HG03135 (cell line): ENCODE data around the gene WDHD1.
"Not testable (repeated sequence)": the region's sequence is repeated elsewhere in the genome, so short reads cannot be mapped to it uniquely, and the experiment has no call there.

Experiments
- ATAC-seq: cut with Tn5 transposase; IDR thresholded peaks from one replicate; pipeline ENCODE4 v1.9.1; 2021; ENCODE audit warnings: mild to moderate bottlenecking, moderate library complexity; ENCODE audit not compliant: unreplicated experiment

Gene WDHD1

DNA sequence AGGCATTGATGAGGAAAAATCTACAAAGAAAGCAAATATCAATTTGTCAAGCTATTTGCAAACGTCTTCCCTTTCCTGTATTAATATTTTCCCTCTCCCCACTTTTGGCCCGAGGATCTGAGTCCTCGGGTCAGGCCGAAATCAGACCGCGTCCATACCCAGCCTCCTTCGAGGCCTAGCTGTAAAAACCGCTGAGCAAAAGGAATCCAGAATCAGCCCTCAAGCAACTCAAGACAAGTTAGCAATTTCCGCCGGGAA is 24.2 kb upstream of the WDHD1 start:
- ATAC-seq, result peak; percentile 32

DNA sequence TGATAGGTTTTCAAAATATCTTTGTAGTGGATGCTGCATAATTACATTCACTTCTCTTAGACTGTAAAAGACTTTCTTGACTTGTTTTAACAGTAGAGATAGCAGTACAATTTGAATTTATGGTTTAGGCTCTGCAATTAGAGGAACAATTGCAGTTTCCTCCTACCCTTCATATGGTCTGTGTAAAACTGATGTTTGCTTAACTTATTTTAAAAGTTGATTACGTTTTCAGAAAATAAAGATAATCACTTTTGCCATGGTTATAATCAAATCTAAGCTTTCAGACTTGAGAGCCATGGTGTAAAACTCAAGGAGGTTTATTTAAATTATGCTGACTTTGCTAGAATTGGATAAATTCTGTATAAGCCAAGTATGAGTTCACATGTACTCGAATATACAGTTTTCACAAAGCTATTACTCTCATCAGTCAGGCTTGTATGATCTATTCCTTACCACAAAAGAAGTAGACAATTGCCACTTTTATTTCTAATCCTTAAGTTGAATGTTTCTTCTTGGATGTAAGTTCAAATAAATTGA is 22.1 kb upstream of the WDHD1 start:
- no peak for ATAC-seq

DNA sequence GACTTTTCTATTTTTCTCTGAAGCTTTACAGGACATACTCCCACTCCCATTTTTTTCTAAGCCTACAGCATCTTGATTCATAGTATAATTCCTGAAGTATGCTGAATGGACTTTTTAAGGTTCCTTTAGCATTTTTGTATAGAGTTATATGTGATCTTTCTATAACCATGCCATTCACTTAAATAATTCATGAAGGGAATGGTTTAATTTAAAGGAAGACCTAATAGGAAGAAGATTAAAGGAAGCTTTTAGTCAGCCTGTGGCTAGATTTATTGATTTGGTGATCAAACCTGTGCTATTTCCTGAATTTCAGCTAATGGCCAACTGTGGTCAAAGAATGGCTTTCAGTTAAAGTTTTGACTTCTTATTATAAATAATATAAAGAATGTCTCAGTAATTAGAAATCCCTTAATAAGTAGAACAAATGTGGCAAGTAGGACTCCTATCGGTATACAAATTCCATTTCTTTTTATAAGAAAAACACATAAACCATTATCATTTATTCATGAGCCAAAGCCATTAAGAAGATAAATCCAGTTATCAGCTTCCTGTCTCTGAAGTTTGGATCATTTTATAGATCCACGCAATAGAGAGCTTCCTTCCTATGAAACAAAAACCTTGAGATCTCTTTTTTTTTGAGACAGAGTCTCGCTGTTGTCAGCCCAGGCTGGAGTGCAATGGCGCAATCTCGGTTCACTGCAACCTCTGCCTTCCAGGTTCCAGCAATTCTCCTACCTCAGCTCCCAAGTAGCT is 20.6 kb upstream of the WDHD1 start:
- ATAC-seq, result no peak

DNA sequence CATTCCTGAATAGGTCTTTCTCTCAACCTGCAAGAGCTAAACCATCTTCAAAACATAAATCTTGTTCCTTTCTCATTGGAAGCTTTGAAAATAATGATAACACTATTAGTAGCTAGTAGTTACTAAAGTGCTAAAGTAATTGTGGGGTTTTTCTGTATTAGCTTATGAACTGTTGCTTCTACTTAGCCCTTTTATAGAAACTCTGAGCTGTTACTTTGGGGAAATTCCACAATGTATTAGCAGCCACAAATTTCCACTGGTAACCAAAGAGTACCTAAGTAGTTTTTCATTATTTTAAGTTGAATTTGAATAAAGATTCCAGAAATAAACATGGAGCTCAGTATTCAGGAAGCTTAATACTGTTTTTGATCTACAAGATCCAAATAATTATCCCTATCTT is 18.2 kb upstream of the WDHD1 start:
- no peak for ATAC-seq

DNA sequence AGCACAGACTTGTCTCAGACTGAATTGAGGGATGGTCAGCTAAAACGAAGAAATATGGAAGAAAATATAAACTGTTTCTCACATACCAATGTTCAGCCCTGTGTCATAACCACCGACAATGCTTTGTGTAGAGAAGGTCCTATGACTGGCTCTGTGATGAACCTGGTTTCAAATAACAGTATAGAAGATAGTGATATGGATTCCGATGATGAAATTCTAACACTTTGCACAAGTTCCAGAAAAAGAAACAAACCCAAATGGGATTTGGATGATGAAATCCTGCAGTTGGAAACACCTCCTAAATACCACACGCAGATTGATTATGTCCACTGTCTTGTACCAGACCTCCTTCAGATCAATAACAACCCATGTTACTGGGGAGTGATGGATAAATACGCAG is 16.6 kb upstream of the WDHD1 start:
- no peak for ATAC-seq

DNA sequence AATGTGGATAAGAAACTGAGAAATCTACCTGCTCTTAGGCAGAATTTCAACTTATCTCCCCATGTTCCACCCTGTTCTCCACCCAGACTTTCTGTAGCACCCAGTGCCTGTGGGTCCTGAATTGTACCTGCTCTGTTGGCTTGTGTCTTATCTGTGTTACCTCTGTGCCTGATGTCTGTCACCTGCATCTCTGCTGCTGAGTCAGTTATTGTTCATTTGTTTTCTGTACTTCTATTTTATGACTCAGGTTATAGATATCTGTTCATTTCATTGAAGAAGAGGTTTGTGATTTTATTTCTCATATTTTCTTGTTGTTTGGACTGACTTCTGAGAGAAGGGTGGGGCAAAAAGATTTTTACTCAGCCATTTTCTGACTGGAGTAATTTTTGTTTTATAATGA is 11.8 kb upstream of the WDHD1 start:
- no peak for ATAC-seq

DNA sequence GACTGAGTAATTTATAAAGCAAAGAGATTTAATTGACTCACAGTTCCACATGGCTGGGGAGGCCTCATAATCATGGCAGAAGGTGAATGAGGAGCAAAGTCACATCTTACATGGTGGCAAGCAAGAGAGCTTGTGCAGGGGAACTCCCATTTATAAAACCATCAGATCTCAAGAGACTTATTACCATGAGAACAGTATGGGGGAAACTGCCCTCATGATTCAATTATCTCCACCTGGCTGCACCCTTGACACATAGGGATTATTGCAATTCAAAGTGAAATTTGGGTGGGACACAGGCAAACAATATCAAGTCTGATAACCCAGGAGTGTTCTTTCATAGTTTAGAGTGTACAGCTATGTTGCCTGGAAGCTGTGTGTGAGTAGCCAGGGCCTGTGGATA is 11.1 kb upstream of the WDHD1 start:
- not testable (repeated sequence) for ATAC-seq

DNA sequence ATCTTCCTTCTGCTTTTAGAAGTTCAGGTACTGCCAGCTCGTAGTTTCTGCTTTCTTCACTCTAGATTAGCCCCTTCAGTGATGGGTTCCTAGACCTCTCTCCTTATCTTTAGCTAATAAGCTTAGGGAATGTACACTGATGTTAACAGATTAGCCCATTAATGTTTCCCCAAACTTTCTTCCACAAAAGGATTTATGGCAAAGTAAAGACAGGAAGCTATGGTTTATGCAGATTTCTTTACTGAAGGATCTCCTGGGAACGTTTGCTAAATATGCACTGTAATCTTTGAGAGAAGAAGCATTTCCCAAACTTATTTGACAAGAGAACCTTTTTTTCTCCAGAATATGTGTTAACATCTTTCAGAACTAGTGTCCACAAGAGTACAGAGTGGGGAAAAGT is 4.3 kb upstream of the WDHD1 start:
- ATAC-seq, result no peak

DNA sequence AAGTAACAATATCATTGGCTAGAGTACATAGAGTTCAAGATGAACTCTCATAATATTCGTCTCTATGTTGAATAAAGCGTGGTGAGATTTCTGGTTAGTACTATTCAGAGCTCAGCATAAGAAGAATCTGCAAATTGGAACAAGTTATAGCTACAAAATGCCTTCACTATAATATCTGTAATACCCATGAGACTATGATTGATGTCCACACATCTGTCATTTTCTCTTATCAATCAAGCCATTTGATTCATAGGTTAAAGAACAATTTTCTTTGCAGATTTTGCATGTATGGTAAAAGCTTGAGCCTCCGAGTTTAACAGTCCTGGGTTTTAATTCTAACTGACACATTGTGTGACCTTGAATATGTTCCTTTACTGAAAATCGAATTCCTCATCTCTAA is 1.6 kb upstream of the WDHD1 start:
- ATAC-seq, result no peak

DNA sequence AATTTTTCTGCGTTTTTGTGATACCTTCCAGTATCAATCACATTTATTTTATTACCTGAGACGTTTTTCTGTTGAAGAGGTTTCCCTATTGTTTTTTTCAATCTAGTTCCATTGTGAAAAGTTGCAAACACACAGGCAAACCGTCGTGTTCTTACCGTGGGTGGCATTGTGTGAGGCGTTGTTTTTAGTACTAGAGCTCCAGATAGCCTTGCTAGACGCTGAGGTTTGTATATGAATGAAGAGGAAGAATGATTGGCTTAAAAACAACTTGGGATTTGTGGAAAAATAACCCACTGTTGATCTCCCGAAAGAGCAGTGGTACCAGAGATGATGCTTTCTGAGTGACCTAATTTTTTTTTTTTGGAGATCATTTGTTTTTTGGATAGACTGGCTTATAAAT is 1.2 kb upstream of the WDHD1 start:
- no peak for ATAC-seq

DNA sequence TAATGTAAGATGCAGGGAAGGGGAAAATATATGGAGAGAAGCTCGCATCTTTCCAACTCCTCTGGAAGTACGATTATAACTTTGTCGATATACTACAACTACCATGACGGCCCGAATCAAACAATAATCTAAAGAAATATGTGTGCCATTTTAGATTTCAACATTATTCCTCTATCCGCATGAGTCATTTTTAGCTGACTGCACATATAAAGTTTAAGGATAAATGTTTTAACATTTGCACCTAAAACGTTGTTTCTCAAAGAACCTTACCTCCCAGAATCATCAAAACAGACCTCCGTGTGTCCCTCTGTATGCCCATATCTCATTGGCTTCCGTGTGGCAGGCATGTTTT is 482 bp downstream of the WDHD1 start:
- ATAC-seq, result no peak

DNA sequence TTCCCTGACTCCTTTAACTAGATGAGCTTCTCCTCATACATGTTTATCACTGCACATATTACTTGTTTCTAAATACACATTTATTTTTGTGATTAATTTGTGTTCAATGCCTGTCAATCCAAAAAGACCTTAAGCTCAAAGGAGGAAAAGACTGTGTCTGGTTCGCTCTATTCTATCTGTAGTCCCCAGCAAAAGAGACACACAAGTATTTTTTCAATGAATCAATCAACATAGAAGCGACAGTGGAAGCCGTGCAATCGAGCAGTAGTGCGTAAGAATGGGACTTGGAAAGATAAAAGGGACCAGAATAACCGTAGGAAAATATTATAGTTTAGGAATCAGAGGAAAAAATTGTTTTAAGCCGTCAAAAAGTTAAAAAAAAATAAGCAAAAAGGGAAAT is 951 bp downstream of the WDHD1 start:
- ATAC-seq, result no peak

DNA sequence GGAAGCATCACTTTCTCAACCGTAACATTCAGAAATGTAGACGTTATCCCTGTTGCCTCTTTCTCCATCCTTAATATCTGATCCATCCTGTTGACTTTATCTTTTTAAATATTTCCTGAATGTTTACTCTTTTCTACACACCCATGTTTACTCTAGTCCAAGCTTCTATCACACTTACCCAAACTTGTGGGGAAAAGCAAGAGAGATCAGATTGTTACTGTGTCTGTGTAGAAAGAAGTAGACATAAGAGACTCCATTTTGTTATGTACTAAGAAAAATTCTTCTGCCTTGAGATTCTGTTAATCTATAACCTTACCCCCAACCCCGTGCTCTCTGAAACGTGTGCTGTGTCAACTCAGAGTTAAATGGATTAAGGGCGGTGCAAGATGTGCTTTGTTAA is 2.5 kb downstream of the WDHD1 start:
- ATAC-seq, result not testable (repeated sequence)

DNA sequence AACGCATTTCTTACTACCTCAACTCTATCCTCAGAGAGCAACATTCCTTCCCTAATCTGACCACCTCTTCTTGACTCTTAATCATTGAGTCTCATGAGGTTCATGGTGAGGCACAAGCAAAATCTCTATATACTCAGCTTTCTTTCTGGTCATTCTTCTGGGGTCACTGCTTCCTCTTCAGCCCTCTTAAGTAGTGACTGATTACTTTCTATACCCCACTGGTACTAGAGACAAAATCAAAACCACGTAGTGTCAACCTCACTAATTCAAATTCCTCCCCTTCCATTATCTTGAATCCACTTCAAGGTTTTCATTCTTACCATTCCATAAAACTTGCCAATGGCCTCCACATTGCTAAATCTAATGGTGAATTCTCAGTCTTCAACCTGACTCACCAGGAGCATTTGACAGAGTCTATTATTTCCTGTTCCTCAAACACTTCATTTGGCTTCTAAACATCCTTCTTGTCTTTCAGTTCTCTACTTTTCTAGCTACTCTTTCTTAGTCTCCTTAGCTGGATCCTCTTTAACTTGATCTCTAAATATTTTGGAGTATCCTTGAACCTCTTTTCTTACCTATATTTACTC is 6.8 kb downstream of the WDHD1 start:
- ATAC-seq, result no peak

DNA sequence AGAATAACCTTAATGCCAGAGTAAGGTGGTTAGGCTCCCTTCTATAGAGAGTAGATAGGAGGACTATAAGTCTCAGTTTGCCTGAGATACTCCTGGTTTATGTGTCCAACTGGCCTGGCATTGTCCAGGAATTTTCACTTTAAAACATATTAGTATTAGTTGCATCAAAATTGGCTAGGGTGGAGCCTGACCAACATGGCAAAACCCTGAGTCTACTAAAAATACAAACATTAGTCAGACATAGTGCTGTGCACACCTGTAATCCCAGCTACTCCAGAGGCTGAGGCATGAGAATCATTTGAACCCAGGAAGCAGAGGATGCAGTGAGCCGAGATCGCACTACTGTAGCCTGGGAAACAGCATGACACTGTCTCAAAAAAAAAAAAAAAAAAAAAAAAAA is 11.9 kb downstream of the WDHD1 start:
- ATAC-seq, result no peak

DNA sequence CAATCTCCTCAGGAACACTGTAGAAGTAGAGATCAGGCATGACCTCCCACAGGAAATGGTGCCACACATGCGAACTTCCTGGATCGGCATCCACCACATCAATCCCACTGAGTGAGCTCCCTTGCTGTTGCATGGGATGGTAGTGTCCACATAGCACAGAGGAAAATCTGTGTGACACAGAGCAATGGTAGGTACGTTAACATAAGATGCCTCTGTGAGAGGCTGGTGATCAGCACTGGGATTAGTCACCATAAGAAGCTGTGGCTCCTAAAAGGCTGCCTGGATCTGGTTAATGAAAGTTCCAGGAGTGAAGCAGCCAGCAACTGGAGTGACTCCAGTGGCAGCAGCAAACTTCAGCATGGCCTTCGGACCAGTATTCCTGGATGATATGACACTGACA is 21.8 kb downstream of the WDHD1 start:
- ATAC-seq, result no peak

DNA sequence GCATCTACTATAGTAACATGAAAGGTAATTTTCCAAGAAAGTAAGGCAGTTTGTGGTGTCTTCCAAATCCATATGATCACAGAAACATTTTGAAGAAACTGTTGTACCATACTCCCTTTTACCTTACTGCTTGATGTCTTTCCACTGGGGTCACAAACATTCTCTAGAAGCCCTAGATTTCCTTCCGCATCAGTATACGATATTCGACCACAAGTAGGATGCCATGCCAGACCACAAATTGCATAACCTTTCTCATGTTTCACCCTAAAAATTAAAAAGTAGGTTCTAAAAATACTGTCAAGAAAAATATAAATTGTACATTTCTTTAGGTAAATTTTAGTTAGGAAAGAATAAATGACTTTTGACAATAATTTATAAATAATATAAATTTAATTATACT is 26.5 kb downstream of the WDHD1 start:
- no peak for ATAC-seq

DNA sequence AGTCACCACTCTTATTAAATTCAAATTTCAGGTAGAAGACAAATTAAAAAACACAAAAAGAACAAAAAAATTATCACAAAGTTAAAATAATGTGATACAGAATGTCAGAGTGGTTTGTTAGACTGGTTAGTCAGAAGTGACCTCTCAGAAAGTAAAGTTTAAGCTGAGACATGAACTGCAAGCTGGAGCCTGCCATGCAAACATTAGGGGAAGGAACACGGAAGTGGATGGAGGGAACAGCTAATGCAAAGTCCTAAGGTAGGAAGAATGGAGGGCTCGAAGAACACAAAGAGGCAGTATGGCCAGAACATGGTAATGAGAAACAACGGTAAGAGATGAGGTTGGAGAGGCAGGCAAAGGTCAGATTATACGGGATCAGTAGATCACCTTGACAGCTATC is 41.7 kb downstream of the WDHD1 start:
- ATAC-seq, result no peak

DNA sequence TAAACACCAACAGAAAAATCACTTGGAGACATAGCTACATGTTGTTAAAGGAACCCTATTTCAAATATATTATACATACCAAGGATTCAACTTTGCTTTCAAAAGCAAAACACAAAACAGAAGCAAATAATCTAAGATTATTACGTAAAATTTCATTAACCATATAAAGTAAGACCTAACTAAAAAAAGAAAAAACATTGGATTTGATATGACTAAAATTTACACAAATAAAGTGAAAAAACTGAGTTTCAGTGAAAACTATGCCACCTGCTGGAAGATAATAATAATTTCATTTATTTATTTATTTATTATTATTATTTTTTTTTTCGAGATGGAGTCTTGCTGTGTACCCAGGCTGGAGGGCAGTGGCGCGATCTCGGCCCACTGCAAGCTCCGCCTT is 45.2 kb downstream of the WDHD1 start:
- no peak for ATAC-seq

DNA sequence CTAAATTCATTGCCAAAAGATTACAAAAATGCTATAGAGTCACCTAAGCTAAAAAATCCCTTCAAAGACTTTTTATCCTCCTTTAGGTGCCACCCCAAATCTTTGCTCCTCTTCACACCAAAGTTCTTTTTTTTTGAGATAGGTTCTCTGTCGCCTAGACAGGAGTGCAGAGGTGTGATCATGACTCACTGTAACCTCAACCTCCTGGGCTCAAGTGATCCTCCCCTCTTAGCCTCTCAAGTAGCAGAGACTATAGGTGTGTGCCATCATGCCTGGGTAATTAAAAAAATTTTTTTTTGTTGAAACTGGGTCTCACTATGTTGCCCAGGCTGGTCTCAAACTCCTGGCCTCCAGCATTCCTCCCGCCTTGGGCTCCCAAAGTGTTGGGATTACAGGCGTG is 47.9 kb downstream of the WDHD1 start:
- ATAC-seq, result no peak

DNA sequence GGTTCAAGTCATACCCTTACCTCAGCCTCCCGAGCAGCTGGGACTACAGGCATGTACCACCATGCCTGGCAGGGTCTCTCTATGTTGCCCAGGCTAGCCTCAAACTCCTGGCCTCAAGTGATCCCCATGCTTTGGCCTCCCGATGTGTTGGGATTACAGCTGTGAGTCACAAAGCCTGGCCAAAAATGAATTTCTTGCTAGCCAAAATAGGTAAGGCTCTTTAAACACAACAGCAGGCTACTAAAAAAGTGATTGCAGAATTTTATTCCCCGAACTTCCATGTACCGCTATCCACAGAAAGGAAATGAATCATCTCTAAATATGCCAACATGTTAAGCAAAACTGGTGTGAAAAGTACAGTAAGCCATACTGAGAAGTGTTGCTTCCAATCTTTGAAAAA is 50.6 kb downstream of the WDHD1 start:
- ATAC-seq, result no peak

DNA sequence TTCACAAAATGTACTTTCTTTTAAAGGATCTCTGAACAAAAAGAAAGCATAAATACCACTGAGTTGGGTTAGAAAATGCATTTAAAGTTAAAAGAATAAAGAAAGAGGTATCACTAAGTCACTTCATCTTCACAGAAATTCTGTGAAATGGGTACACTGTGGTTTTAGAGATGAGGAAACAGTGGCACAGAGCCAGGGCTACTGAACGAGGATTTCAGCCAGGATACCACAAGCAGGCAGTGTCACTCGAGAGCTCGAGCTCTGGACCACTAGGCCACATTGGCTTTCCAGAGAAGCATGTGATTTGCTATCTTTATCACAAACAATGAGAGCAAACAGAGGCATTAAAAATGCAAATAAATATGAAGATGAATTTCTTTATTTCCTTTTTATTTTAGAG is 51.0 kb downstream of the WDHD1 start:
- ATAC-seq, result no peak

DNA sequence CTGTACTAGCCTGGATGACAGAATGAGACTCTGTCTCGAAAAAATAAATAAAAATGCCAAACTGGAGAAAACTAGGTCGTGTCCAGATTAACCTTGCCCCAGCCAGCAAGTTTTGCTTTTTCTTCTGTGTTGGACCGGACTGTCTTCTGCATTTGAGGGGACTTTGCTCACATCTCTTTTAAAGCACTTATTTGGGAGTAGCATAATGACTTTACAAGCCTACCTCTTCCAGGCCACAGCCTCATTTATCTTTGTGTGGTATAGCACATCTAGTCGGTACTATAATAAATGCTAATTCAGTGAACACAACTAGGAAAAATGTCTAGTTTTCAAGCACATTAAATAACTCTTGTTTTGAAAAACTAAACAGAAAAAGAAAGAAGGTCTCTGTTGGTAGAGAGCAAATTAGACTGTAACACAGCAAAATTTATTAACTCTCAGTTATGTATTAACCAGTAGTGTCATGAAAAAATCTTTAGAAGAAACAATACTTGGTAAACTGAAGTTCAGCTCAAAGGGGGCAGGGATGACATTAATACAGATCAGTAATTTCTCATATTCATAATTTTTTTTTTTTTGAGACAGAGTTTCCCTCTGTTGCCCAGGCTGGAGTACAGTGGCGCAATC is 52.0 kb downstream of the WDHD1 start:
- no peak for ATAC-seq
